DMS 273 (cell line): ENCODE data around the gene A3GALT2.

ENCODE experiments used
- DNase-seq: peaks from one replicate; lab custom pipeline; 2025; ENCODE audit not compliant: unreplicated experiment; lab: John Stamatoyannopoulos, UW

Gene A3GALT2

GRCh38 chr1:33332881-33333280, 12.0 kb upstream of the A3GALT2 start:
- DNase-seq, result no peak

GRCh38 chr1:33332357-33332789, 11.5 kb upstream of the A3GALT2 start:
- DNase-seq, result peak; percentile 31

- no peak for DNase-seq
Observed at GRCh38 chr1:33331444-33332356, 10.8 kb upstream of the A3GALT2 start.

DNA sequence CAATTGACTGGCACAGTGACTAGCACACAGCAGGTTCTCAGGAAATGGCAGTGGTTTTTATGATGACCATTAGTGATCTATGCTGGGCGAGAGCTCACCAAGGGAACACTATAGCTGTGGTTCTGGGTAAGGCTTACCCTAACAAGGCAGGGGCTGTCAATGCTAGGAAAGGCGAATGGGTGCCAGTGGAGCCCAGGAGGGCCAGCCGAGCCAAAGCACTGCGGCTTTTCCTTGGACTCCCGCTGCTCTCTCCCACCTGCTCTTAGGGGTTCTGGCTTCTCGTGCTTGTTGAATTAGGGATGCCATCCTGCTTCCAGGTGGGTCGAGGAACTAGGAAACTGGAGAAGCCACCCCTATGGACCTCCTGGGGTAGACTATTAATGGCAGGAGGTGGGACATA, 10.0 kb upstream of the A3GALT2 start:
- DNase-seq, result no peak

DNA sequence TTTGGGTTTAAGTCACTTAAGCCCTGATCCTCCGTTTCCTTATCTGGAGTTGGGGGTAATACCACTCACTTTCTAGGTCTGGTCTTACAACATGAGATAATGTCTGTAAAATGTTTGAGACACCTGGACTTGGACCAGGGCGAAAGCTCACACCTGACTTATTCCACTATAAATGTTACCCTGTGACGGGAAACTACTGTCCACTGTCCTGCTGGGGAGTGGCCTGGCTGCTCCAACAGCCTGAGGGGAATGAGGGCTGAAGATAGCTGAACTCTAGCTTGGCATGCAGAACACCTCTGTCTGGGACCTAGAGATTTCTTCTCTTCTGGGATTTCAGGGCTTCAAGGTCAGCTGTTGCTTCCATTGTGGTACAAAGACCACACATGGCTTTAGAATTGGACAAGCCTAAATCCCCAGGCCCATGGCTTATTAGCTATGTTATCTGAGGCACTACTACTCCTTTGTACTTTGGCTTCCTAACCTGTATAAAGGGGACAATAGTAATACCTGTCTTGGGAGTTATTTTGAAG, 9.5 kb upstream of the A3GALT2 start:
- DNase-seq, result no peak

GRCh38 chr1:33329600-33330305, 8.9 kb upstream of the A3GALT2 start:
- DNase-seq, result no peak

DNA sequence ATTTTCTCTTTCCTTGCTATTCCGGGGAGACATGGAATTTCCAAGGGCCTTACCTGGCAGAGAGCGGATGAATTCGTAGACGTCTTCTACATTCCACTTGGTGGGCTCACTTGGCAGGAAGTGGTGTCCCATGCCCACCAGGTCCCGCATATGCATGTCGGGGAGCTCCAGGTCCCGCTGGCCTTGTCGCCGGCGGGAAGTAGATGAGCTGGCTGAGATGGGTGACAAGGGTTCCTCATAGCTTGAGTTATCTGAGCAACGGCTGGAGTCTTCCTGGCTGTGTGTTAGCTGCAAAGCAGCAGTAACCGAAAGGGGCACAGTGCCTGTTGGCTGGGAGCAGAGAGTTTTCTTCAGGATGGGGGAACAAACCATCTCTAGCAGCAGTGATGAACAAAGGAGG, 7.9 kb upstream of the A3GALT2 start:
- no peak for DNase-seq

DNA sequence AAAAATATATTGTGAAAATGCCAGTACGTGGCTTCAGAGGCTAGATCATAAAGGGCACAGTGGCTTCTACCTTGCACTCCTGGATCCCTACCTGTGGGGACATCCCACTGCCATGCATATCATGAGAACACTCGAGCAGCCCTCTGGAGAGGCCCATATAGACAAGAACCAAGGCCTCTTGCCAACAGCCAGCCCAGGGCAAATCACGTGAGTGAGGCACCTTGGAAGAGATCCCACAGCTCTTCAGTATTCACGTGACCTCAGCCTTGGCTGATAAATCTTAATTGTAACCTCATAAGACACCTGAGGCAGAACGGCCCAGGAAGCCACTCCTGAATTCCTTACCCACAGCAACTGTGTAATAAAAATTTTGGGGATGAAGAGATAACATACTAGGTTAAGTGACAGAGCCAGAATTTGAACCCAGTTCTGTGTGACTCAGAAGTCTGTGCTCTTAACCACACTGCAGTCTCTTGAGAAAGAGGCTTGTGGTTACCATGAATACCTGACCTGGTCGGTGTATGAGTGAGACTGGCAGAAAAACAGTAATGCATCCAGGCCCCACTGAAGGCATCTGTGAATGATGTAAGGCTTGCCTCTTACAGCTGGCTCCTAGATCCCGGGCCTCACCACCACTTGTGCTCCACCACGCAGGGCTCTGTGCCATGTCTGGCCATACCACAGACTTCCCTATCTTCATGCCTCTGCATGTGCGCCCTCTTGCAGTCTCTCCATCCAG, 6.9 kb upstream of the A3GALT2 start:
- peak; percentile 48 for DNase-seq

DNA sequence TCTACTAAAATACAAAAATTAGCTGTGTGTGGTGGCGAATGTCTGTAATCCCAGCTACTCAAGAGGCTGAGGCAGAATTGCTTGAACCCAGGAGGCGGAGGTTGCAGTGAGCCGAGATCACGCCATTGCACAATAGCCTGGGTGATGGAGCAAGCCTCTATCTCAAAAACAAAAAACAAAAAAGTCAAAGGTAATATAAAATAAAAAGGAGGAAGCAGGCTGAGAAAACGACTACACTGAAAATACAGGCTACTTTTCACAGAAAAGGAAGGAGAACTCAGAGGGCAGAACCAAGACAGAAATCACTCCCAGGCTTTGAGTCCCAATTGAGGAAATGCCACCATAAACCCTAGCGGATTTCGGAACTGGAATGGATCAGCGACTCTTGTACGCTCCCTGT, 5.9 kb upstream of the A3GALT2 start:
- no peak for DNase-seq

DNA sequence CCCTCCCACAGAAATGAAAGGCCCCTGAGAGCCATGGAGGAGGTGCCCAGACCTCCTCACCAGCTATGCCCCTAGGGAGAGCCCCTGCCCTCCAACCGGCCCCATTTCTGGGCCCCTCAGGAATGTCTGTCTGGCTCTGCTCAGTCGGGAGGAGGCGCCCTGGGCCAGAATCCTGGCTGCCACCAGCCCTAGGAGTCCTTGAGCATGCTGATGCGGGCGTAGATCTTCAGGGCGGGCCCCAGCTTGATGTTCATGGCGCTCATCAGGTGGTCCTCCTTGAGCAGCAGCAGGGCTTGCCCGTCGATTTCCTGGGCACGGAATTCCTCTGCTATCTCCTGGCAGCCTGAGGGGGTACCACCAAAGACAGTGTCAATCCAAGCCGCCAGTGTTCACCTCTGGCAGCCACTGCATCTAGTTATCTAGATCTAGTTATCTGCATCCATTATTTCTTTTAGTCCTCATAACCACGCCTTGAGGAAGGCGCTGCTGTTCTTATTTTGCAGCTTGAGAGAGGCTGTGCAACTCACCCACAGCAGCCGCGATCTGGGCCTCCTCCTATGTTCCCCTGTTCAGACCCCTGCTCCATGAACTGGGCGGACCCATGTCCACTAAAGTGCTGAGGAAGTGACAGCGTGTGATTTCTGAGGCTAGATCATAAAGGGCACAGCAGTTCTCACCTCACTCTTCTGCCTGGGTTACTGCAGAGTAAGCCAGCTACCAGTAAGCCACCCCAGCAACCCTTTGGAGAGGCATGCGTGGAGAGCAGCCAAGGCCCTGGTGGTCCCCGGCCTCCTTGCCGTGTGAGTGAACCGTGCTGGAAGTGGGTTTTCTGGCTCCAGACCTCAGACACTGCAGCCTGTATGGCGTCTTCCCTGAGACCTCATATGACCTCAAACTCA, 4.0 kb upstream of the A3GALT2 start:
- DNase-seq, result no peak

- DNase-seq, result no peak
Observed at GRCh38 chr1:33323663-33324477, 3.0 kb upstream of the A3GALT2 start.

GRCh38 chr1:33322870-33323585, 2.1 kb upstream of the A3GALT2 start:
- no peak for DNase-seq

DNA sequence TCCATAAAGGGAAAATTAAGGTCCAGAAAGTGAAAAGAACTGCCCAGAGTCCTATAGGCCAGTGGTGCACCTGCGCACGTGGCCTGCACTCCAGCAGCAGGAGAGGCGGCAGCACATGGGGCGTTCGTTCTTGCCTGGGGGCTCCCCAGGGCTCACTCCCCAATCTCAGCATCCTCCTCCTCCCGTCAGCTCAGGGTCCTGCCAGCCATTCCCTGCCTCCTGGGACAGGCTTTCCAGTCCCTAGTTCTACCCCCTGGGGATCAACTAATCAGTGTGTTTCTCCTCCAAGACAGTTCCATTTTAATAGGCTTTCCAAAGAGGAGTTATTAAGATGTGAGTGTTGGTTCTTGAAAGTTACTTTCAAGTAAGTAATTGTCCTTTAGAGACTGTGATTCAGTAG, 1.2 kb upstream of the A3GALT2 start:
- no peak for DNase-seq

- peak; percentile 38 for DNase-seq
Observed at GRCh38 chr1:33321178-33321577, 280 bp upstream of the A3GALT2 start.

DNA sequence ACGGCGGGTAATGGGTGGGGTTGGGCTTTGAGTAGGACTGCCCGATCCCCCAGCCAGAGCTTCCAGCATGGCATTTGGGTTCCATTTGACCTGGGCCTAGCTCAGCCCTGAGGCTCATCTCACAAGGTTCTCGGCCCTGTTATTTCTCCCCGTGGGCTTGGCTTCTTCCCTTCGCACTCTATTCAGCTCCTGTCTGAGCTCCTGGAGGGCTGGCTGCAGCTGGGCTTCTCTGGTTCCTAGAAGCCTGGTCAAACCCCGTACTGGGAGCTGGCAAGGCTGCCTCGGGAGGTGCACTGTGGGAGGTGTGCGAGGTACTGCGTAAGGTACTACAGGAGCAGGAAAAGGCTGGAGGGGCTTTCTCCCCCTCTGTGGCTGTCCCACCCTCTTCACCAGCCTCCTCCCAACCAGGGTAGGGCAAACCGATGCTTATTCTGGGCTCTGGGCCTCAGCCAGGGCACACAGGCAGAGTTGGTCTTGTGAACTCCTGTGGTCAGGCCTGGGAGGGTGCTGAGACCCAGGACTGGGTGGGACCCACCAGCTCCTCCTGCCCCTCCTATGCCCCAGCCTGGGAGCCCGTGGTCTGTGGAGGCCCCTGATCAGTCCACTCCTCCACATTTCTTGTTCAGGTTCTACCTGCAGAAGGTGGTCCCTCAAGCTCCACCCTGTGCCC, 814 bp downstream of the A3GALT2 start:
- no peak for DNase-seq

- DNase-seq, result no peak
Observed at GRCh38 chr1:33319186-33319948, 1.5 kb downstream of the A3GALT2 start.

DNA sequence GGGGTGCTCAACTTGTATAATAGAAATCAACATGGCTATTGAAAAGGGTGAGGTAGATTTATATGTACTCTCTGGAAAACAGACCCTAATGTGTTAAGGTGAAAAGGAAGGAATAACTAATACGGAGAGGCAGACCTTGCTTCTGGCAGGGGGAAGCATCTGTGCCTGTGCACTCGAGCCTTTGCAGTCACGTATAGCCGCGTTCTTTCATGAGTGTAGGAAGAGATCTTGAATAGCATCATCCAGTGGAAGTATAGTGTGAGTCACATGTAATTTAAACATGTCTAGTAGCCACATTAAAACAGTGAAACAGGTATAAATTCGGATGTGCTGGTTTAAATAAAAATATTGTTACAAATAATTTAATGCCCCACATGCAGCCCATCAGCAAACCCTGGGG, 3.0 kb downstream of the A3GALT2 start:
- no peak for DNase-seq

DNA sequence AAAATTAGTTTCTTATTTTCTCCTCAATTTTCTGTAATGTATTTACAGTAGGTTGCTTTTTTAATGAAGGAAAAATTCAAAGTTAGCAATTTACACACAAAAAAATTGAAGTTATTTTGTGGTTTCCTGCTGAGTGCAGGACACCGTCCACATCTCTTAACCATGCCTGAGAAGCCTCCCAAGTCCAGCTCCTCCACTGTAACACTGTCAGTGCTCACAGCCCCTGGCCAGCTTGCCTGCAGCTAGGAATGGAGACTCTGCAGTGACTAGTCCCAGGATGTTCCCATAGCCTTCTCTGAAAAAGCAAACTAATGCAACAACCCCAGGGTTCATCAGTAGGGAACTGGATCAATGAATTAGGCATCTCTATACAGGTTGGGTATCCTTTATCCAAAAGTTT, 3.5 kb downstream of the A3GALT2 start:
- DNase-seq, result no peak
